Suprapubic skin (tissue), 4 donors: ENCODE data around the gene SHC1.

ENCODE experiments used
- CTCF ChIP-seq, 2 donors: fragments of 200-600 bp in 1 of 2; fragments of 450-650 bp in 1 of 2; sonication (generic) in 1 of 2; IDR thresholded peaks; one replicate each; pipeline ENCODE4 v1.5.1; 2016 to 2019; ENCODE audit warnings: antibody characterized with exemption in 2 of 2, mild to moderate bottlenecking in 1 of 2, moderate library complexity in 1 of 2
- EP300 ChIP-seq: sonication (generic); formaldehyde crosslinking; IDR thresholded peaks from one replicate; pipeline ENCODE4 v1.6.1; 2017; ENCODE audit warnings: antibody characterized with exemption
- POLR2AphosphoS5 ChIP-seq, 3 donors: sonication (generic); formaldehyde crosslinking; IDR thresholded peaks; one replicate each; pipeline ENCODE4 v1.6.1; 2017; ENCODE audit warnings: antibody characterized with exemption in 3 of 3

GRCh38 chr1:154913273-154913672, 57.3 kb downstream of the SHC1 start:
- TF ChIP-seq CTCF (IDR thresholded peaks at IDR 0.05) (no peak), EP300 (no peak), POLR2AphosphoS5 (IDR thresholded peaks at IDR 0.05) (no peak)
